HG03025 (cell line): ENCODE measurements around the gene BCL2.
A peak's percentile ranks its signal among the peaks of the same experiment; 100 is the strongest.
"Not testable (repeated sequence)": the region's sequence is repeated elsewhere in the genome, so short reads cannot be mapped to it uniquely, and the experiment has no call there.

Source experiments
- ATAC-seq: cut with Tn5 transposase; IDR thresholded peaks from one replicate; pipeline ENCODE4 v1.9.1; 2021; ENCODE audit warnings: mild to moderate bottlenecking, moderate library complexity; ENCODE audit not compliant: unreplicated experiment, low FRiP score

Gene BCL2

GRCh38 chr18:63207835-63208234, 111.7 kb downstream of the BCL2 start:
- ATAC-seq: no peak

- ATAC-seq: peak; percentile 34
Measured at GRCh38 chr18:63207143-63207790, 112.3 kb downstream of the BCL2 start.

GRCh38 chr18:63206433-63207142, 113.0 kb downstream of the BCL2 start:
- ATAC-seq: peak; percentile 2

GRCh38 chr18:63205791-63206252, 113.7 kb downstream of the BCL2 start:
- ATAC-seq: no peak

GRCh38 chr18:63203497-63203896, 116.1 kb downstream of the BCL2 start:
- ATAC-seq: no peak

- ATAC-seq: no peak
Measured at GRCh38 chr18:63202828-63203227, 116.7 kb downstream of the BCL2 start.

GRCh38 chr18:63201456-63201855, 118.1 kb downstream of the BCL2 start:
- ATAC-seq: not testable (repeated sequence)

GRCh38 chr18:63199743-63200241, 119.8 kb downstream of the BCL2 start:
- ATAC-seq: no peak

GRCh38 chr18:63198868-63199742, 120.5 kb downstream of the BCL2 start:
- ATAC-seq: no peak

GRCh38 chr18:63198098-63198760, 121.3 kb downstream of the BCL2 start:
- ATAC-seq: no peak

- ATAC-seq: no peak
Measured at GRCh38 chr18:63197246-63197869, 122.2 kb downstream of the BCL2 start.

- ATAC-seq: no peak
Measured at GRCh38 chr18:63195326-63196159, 124.0 kb downstream of the BCL2 start.

GRCh38 chr18:63192885-63193349, 126.7 kb downstream of the BCL2 start:
- ATAC-seq: no peak

GRCh38 chr18:63192126-63192884, 127.3 kb downstream of the BCL2 start:
- no peak for ATAC-seq

- no peak for ATAC-seq
Measured at GRCh38 chr18:63191413-63191812, 128.2 kb downstream of the BCL2 start.

- not testable (repeated sequence) for ATAC-seq
Measured at GRCh38 chr18:63190838-63191237, 128.7 kb downstream of the BCL2 start.

GRCh38 chr18:63189817-63190216, 129.8 kb downstream of the BCL2 start:
- no peak for ATAC-seq

GRCh38 chr18:63189041-63189440, 130.5 kb downstream of the BCL2 start:
- no peak for ATAC-seq
